GM12878 (cell line): Measurements from ENCODE around the gene OR6B1. TPM values are rescaled to one million over a fixed set of nuclear protein-coding genes. Genes with fewer than 3 reads are reported as not detected.

Source experiments
- ATAC-seq: fragments of 200-7000 bp; cut with Tn5 transposase; 3 replicates; pipeline ENCODE4 v1.9.1; 2020; ENCODE audit warnings: mild to moderate bottlenecking, moderate library complexity
- BruUV-seq: library from RNA; stranded (reverse); fragments of 400-500 nt; replicated peaks from 2 replicates; lab custom pipeline; 2021; lab: Mats Ljungman, UMichigan
- CTCF ChIA-PET: fragments of 300-600 bp; sonication (Branson Sonifier 250); formaldehyde crosslinking; extraction: SDS; loops from one replicate; lab custom pipeline; 2021; ENCODE audit warnings: inconsistent platforms; lab: Yijun Ruan, JAX
- POLR2A ChIA-PET: fragments of 350-600 bp; formaldehyde crosslinking; extraction: SDS; loops from one replicate; lab custom pipeline; 2021; ENCODE audit warnings: inconsistent platforms; lab: Charles Lee
- RAD21 ChIA-PET: fragments of 300-600 bp; sonication (Branson Sonifier 250); formaldehyde crosslinking; loops from one replicate; lab custom pipeline; 2023; ENCODE audit warnings: antibody characterized with exemption; ENCODE audit not compliant: unreplicated experiment; lab: Charles Lee
- SMC1A ChIA-PET: fragments of 300-600 bp; sonication (Branson Sonifier 250); formaldehyde crosslinking; loops from one replicate; lab custom pipeline; 2023; ENCODE audit not compliant: unreplicated experiment, uncharacterized antibody; lab: Charles Lee
- DNase-seq: peaks from one replicate; pipeline ENCODE4 v3.0.0-alpha.2; 2011; ENCODE audit warnings: low read depth, low spot score
- FAIRE-seq: peaks from 3 replicates; lab custom pipeline; 2011; peaks lifted over from hg19 to GRCh38; lab: Jason Lieb, UNC
- H2AFZ ChIP-seq: 2 replicates; pipeline ENCODE4 v1.6.0; 2011; ENCODE audit warnings: low read depth, low read length, control low read depth; ENCODE audit not compliant: control insufficient read depth
- H3K27ac ChIP-seq: 2 replicates; pipeline ENCODE4 v1.5.1; 2011; ENCODE audit warnings: control low read depth; ENCODE audit not compliant: control insufficient read depth, insufficient read depth
- H3K27me3 ChIP-seq, 2 experiments: replicated peaks in 1 of 2; 2 replicates each; pipeline versions ENCODE4 v1.6.0 to v1.6.1; 2011; ENCODE audit warnings: low read length in 1 of 2; ENCODE audit not compliant: control insufficient read depth in 2 of 2, insufficient read depth in 2 of 2
- H3K36me3 ChIP-seq, 2 experiments: 2 replicates each; pipeline ENCODE4 v1.5.1; 2011; ENCODE audit warnings: low read length in 1 of 2; ENCODE audit not compliant: control insufficient read depth in 2 of 2, insufficient read depth in 2 of 2
- H3K4me1 ChIP-seq: 2 replicates; pipeline ENCODE4 v1.6.1; 2011; ENCODE audit warnings: mild to moderate bottlenecking, low read length, moderate library complexity, mixed read lengths; ENCODE audit not compliant: control insufficient read depth, insufficient read depth
- H3K4me2 ChIP-seq: 2 replicates; pipeline ENCODE4 v1.6.0; 2011; ENCODE audit warnings: control low read depth; ENCODE audit not compliant: control insufficient read depth, insufficient read depth
- H3K4me3 ChIP-seq: fragments of 200-600 bp; sonication (generic); 2 replicates; pipeline ENCODE4 v1.5.1; 2016
- H3K79me2 ChIP-seq: 2 replicates; pipeline ENCODE4 v1.6.0; 2011; ENCODE audit warnings: low read length; ENCODE audit not compliant: control insufficient read depth, insufficient read depth
- H3K9ac ChIP-seq: 2 replicates; pipeline ENCODE4 v1.8.0; 2011; ENCODE audit warnings: low read length, control low read depth, mixed read lengths; ENCODE audit not compliant: control insufficient read depth, insufficient read depth
- H3K9me3 ChIP-seq: replicated peaks from 3 replicates; pipeline ENCODE4 v1.5.1; 2011; ENCODE audit warnings: mild to moderate bottlenecking, low read length; ENCODE audit not compliant: control insufficient read depth, insufficient read depth
- H4K20me1 ChIP-seq: 2 replicates; pipeline ENCODE4 v1.6.0; 2011; ENCODE audit not compliant: control insufficient read depth, insufficient read depth
- FOXK2 ChIP-seq: fragments of 450-650 bp; IDR thresholded peaks from 2 replicates; pipeline ENCODE4 v1.6.1; 2017; ENCODE audit warnings: mild to moderate bottlenecking, moderate library complexity
- GABPA ChIP-seq: IDR thresholded peaks from 2 replicates; pipeline ENCODE4 v1.6.1; 2014; ENCODE audit warnings: antibody characterized with exemption, low read depth, mild to moderate bottlenecking, inconsistent platforms
- KLF5 ChIP-seq: fragments of 450-650 bp; IDR thresholded peaks from 2 replicates; pipeline ENCODE4 v1.6.1; 2014; ENCODE audit warnings: mild to moderate bottlenecking; ENCODE audit not compliant: partially characterized antibody
- LARP7 ChIP-seq: fragments of 450-650 bp; IDR thresholded peaks from 2 replicates; pipeline ENCODE4 v1.6.1; 2017; ENCODE audit warnings: mild to moderate bottlenecking
- MTA3 ChIP-seq: IDR thresholded peaks from 2 replicates; pipeline ENCODE4 v1.6.1; 2012; ENCODE audit warnings: low read length, inconsistent platforms, borderline replicate concordance
- POU2F2 ChIP-seq: IDR thresholded peaks from 3 replicates; pipeline ENCODE4 v1.6.1; 2011; ENCODE audit warnings: low read depth, mild to moderate bottlenecking, low read length, borderline replicate concordance
- PRDM15 ChIP-seq: fragments of 450-650 bp; formaldehyde crosslinking; IDR thresholded peaks from 2 replicates; pipeline ENCODE4 v1.4.0; 2020; ENCODE audit warnings: mild to moderate bottlenecking, moderate library complexity
- SMC3 ChIP-seq: IDR thresholded peaks from 2 replicates; pipeline ENCODE4 v1.6.1; 2011; ENCODE audit warnings: low read length, improper control_type of control experiment, borderline replicate concordance
- in situ Hi-C: fragments of 300-500 bp; cut with MboI; formaldehyde crosslinking; loops from 9 replicates; pipeline ENCODE4 v1.14.3; 2018; ENCODE audit warnings: mixed read lengths
- intact Hi-C: fragments of 100-400 bp; cut with micrococcal nuclease; formaldehyde crosslinking; loops from one replicate; pipeline ENCODE4 v1.14.2; 2022; ENCODE audit not compliant: unreplicated experiment
- polyA plus RNA-seq, 11 experiments: library from polyadenylated mRNA; depleted of rRNA in 4 of 11; unstranded in 6 of 11; stranded (reverse) in 5 of 11; fragments of >200 nt; fragmentation: Nextera tagmentation in 4 of 11; fragmentation: Illumina TruSeq in 1 of 11; extraction: Ambion mirVana in 4 of 11; extraction: Trizol in 1 of 11; gene quantifications; 1 replicate in 1 of 11; 2 replicates in 10 of 11; pipeline versions ENCODE4 v1.2.1 to v1.2.3, GENCODE V29; 2011 to 2016; ENCODE audit warnings: inconsistent platforms in 2 of 11, missing spikeins in 2 of 11, low read depth in 1 of 11
- total RNA-seq, 4 experiments: library from RNA; depleted of rRNA in 3 of 4; stranded (reverse); fragments of >200 nt in 3 of 4; fragmentation: Illumina TruSeq in 1 of 4; extraction: Trizol in 1 of 4; gene quantifications; 2 replicates each; pipeline versions ENCODE4 v1.2.1 to v1.2.3, GENCODE V29; 2013 to 2021
- TF ChIP-seq, protein P1 (sequence below): IDR thresholded peaks from 2 replicates; pipeline ENCODE4 v1.6.1; 2012; ENCODE audit warnings: low read depth, low read length, improper control_type of control experiment
- TF ChIP-seq, protein P2 (sequence below): fragments of 450-650 bp; IDR thresholded peaks from 2 replicates; pipeline ENCODE4 v1.6.1; 2018; ENCODE audit warnings: borderline replicate concordance, mild to moderate bottlenecking; ENCODE audit not compliant: partially characterized antibody
- TF ChIP-seq, protein P3 (sequence below): fragments of 450-650 bp; IDR thresholded peaks from 2 replicates; pipeline ENCODE4 v1.6.1; 2016; ENCODE audit warnings: mild to moderate bottlenecking, moderate library complexity, borderline replicate concordance

OR6B1 gene
- total and polyA plus RNA-seq, 10 of the 15 experiments (the other 5 are each of a cell fraction or from before 2014, with no cell fraction given) = not detected

DNA sequence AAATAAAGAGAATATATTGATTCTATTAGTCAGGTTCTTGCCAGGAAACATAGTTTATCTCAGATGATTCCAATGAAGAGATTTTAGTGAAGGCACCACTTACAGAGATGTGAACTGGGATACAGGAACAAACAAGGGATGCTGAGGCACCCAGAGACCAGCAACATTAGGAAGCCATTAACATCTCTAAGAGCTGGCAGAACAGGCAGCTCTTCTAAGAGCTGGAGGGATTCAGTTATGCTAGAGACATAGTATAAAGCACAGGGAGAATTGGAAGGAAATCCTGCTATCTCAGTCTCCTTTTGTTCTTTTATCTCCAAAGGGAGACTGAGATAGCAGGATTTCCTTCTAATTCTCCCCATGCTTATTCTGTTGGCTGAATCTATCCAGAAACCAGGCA, 22.0 kb downstream of the OR6B1 start:
- no peak overlapping the region for H2AFZ ChIP-seq
- no peak overlapping the region for H3K27ac ChIP-seq
- H3K79me2 ChIP-seq = no peaks in the 10 kb centered on the region
- H3K9me3 ChIP-seq = no peaks in the 10 kb centered on the region
- BruUV-seq = no TSS peak
- no peaks in the 10 kb centered on the region for H3K4me1 ChIP-seq
- no peaks in the 10 kb centered on the region for H3K36me3 ChIP-seq
- intact Hi-C loops = no loop called here
- ATAC-seq (no peak), FAIRE-seq (no peak), DNase-seq (no peak)
- POLR2A ChIA-PET = no interaction called here
- no peak overlapping the region for H3K4me3 ChIP-seq
- in situ Hi-C loops = no loop called here
- CTCF ChIA-PET = no interaction called here
- H4K20me1 ChIP-seq = no peaks in the 10 kb centered on the region
- TF ChIP-seq SMC3 (no peak), FOXK2 (no peak), GABPA (no peak), PRDM15 (CRISPR knock-in tag) (no peak), KLF5 (no peak), MTA3 (no peak), POU2F2 (no peak), LARP7 (no peak)
- TF ChIP-seq, protein P1, sequence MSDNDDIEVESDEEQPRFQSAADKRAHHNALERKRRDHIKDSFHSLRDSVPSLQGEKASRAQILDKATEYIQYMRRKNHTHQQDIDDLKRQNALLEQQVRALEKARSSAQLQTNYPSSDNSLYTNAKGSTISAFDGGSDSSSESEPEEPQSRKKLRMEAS = no peak
- TF ChIP-seq, protein P2, sequence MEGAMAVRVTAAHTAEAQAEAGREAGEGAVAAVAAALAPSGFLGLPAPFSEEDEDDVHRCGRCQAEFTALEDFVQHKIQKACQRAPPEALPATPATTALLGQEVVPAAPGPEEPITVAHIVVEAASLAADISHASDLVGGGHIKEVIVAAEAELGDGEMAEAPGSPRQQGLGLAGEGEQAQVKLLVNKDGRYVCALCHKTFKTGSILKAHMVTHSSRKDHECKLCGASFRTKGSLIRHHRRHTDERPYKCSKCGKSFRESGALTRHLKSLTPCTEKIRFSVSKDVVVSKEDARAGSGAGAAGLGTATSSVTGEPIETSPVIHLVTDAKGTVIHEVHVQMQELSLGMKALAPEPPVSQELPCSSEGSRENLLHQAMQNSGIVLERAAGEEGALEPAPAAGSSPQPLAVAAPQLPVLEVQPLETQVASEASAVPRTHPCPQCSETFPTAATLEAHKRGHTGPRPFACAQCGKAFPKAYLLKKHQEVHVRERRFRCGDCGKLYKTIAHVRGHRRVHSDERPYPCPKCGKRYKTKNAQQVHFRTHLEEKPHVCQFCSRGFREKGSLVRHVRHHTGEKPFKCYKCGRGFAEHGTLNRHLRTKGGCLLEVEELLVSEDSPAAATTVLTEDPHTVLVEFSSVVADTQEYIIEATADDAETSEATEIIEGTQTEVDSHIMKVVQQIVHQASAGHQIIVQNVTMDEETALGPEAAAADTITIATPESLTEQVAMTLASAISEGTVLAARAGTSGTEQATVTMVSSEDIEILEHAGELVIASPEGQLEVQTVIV = no peak
- TF ChIP-seq, protein P3, sequence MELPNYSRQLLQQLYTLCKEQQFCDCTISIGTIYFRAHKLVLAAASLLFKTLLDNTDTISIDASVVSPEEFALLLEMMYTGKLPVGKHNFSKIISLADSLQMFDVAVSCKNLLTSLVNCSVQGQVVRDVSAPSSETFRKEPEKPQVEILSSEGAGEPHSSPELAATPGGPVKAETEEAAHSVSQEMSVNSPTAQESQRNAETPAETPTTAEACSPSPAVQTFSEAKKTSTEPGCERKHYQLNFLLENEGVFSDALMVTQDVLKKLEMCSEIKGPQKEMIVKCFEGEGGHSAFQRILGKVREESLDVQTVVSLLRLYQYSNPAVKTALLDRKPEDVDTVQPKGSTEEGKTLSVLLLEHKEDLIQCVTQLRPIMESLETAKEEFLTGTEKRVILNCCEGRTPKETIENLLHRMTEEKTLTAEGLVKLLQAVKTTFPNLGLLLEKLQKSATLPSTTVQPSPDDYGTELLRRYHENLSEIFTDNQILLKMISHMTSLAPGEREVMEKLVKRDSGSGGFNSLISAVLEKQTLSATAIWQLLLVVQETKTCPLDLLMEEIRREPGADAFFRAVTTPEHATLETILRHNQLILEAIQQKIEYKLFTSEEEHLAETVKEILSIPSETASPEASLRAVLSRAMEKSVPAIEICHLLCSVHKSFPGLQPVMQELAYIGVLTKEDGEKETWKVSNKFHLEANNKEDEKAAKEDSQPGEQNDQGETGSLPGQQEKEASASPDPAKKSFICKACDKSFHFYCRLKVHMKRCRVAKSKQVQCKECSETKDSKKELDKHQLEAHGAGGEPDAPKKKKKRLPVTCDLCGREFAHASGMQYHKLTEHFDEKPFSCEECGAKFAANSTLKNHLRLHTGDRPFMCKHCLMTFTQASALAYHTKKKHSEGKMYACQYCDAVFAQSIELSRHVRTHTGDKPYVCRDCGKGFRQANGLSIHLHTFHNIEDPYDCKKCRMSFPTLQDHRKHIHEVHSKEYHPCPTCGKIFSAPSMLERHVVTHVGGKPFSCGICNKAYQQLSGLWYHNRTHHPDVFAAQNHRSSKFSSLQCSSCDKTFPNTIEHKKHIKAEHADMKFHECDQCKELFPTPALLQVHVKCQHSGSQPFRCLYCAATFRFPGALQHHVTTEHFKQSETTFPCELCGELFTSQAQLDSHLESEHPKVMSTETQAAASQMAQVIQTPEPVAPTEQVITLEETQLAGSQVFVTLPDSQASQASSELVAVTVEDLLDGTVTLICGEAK = no peak
- no peak overlapping the region for H3K9ac ChIP-seq
- RAD21 ChIA-PET = no interaction called here
- SMC1A ChIA-PET = no interaction called here
- no peak overlapping the region for H3K4me2 ChIP-seq
- H3K27me3 ChIP-seq = no peaks in the 10 kb centered on the region
